ENCODE measurements around the gene WNT8B.

DNA sequence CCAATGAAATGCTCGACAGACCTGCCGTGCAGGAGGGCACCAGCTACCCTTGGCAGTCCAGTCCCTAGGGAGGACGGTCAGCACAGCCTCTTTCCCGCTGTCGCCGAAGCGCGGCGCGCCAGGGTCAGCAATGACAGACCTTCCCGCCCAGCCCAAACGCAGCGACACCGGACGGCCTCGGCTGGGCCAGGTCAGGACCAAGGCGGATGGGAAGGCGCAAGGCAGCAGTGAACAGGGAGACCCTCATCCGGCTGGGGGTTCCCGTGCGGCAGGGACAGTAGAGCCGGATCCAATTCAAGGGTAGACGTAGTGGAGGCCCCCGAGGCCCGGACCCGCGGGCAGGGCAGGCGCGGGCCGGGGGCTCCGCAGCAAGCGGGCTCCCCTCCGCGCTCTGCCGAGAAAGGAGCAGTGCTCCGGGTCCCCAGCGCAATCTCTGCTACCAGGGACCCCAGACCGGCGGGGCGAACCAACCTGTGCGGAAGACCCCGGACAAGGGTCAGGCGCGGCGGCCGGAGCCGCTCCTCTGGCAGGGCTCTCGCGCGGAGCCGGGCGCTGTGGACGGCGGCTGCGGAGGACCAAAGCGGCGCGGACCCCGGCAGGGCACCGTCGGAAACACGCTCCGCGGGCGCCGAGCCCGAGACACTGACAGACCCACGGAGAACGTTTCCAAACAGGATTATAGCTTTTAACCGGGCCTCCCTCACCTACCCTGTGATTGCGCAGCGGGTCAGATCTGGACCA lies 56.7 kb downstream of the WNT8B start, which contains the start of gene SEC31B:
- TF ChIP-seq, protein P1, sequence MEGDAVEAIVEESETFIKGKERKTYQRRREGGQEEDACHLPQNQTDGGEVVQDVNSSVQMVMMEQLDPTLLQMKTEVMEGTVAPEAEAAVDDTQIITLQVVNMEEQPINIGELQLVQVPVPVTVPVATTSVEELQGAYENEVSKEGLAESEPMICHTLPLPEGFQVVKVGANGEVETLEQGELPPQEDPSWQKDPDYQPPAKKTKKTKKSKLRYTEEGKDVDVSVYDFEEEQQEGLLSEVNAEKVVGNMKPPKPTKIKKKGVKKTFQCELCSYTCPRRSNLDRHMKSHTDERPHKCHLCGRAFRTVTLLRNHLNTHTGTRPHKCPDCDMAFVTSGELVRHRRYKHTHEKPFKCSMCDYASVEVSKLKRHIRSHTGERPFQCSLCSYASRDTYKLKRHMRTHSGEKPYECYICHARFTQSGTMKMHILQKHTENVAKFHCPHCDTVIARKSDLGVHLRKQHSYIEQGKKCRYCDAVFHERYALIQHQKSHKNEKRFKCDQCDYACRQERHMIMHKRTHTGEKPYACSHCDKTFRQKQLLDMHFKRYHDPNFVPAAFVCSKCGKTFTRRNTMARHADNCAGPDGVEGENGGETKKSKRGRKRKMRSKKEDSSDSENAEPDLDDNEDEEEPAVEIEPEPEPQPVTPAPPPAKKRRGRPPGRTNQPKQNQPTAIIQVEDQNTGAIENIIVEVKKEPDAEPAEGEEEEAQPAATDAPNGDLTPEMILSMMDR (IDR thresholded peaks at IDR 0.05), result no peak
- TF ChIP-seq EP300 (IDR thresholded peaks at IDR 0.05), result no peak
